GM10847 (cell line): ENCODE results near the gene BCL11A.

ENCODE experiments used
- POLR2A ChIP-seq: IDR thresholded peaks from 2 replicates; pipeline ENCODE4 v1.6.1; 2011; ENCODE audit not compliant: insufficient read length; ENCODE audit errors: extremely low read depth

The BCL11A gene

GRCh38 chr2:60463249-60463648, 90.2 kb downstream of the BCL11A start:
- no peak for TF ChIP-seq POLR2A

- TF ChIP-seq POLR2A, result no peak
These were observed 91.9 kb downstream of the BCL11A start for GRCh38 chr2:60461421-60462108.

- TF ChIP-seq POLR2A, result no peak
These were observed 92.7 kb downstream of the BCL11A start for GRCh38 chr2:60460577-60461420.

GRCh38 chr2:60459851-60460250, 93.6 kb downstream of the BCL11A start:
- TF ChIP-seq POLR2A, result no peak

- no peak for TF ChIP-seq POLR2A
These were observed 97.2 kb downstream of the BCL11A start for GRCh38 chr2:60456115-60456770.

GRCh38 chr2:60453872-60454271, 99.6 kb downstream of the BCL11A start:
- TF ChIP-seq POLR2A, result no peak

GRCh38 chr2:60453301-60453700, 100.2 kb downstream of the BCL11A start:
- TF ChIP-seq POLR2A, result no peak

GRCh38 chr2:60450488-60450887, 103.0 kb downstream of the BCL11A start:
- no peak for TF ChIP-seq POLR2A

- no peak for TF ChIP-seq POLR2A
These were observed 105.5 kb downstream of the BCL11A start for GRCh38 chr2:60447943-60448342.

- TF ChIP-seq POLR2A, result no peak
These were observed 106.8 kb downstream of the BCL11A start for GRCh38 chr2:60446413-60447267.

GRCh38 chr2:60445684-60446179, 107.7 kb downstream of the BCL11A start:
- no peak for TF ChIP-seq POLR2A

GRCh38 chr2:60442608-60443007, 110.8 kb downstream of the BCL11A start:
- TF ChIP-seq POLR2A, result no peak

- TF ChIP-seq POLR2A, result no peak
These were observed 111.7 kb downstream of the BCL11A start for GRCh38 chr2:60441800-60442199.

- TF ChIP-seq POLR2A, result no peak
These were observed 112.7 kb downstream of the BCL11A start for GRCh38 chr2:60440767-60441163.
